ENCODE results near the gene ZNF587.
"Not testable (repeated sequence)": the region's sequence is repeated elsewhere in the genome, so short reads cannot be mapped to it uniquely, and the experiment has no call there.

The ZNF587 gene

GRCh38 chr19:57816652-57817051, 33.0 kb upstream of the ZNF587 start:
- H3K4me1 Mint-ChIP-seq (ENCODE audit: low read depth), result peaks cover 63% of the 10 kb centered on the region
- H3K4me3 Mint-ChIP-seq, result no peak overlapping the region
- no peaks in the 10 kb centered on the region for H3K9me3 Mint-ChIP-seq (ENCODE audit: low read depth)
- H3K27me3 Mint-ChIP-seq, result no peaks in the 10 kb centered on the region
- no peak overlapping the region for H3K27ac Mint-ChIP-seq
- peaks cover 4% of the 10 kb centered on the region for H3K36me3 Mint-ChIP-seq

- Mint-ChIP-seq H3K9me3 (ENCODE audit: low read depth) (no peaks in the 10 kb centered on the region), H3K36me3 (peaks cover 13% of the 10 kb centered on the region), H3K27me3 (no peaks in the 10 kb centered on the region), H3K4me3 (no peak overlapping the region), H3K27ac (no peak overlapping the region), H3K4me1 (ENCODE audit: low read depth) (peaks cover 62% of the 10 kb centered on the region)
Measured at GRCh38 chr19:57817976-57818375, 31.7 kb upstream of the ZNF587 start.

GRCh38 chr19:57818378-57818777, 31.3 kb upstream of the ZNF587 start:
- H3K9me3 Mint-ChIP-seq (ENCODE audit: low read depth), result no peaks in the 10 kb centered on the region
- peaks cover 13% of the 10 kb centered on the region for H3K36me3 Mint-ChIP-seq
- peak overlapping the region; percentile 99 for H3K4me3 Mint-ChIP-seq
- no peaks in the 10 kb centered on the region for H3K27me3 Mint-ChIP-seq
- no peak overlapping the region for H3K27ac Mint-ChIP-seq
- peaks cover 62% of the 10 kb centered on the region for H3K4me1 Mint-ChIP-seq (ENCODE audit: low read depth)

- Mint-ChIP-seq H3K4me1 (ENCODE audit: low read depth) (peaks cover 66% of the 10 kb centered on the region), H3K27me3 (no peaks in the 10 kb centered on the region), H3K36me3 (peaks cover 18% of the 10 kb centered on the region), H3K9me3 (ENCODE audit: low read depth) (no peaks in the 10 kb centered on the region), H3K27ac (peak overlapping the region; percentile 98), H3K4me3 (peak overlapping the region; percentile 99)
Measured at GRCh38 chr19:57819475-57820148, 30.0 kb upstream of the ZNF587 start.

GRCh38 chr19:57820599-57820998, 29.1 kb upstream of the ZNF587 start:
- Mint-ChIP-seq H3K9me3 (ENCODE audit: low read depth) (no peaks in the 10 kb centered on the region), H3K27ac (peak overlapping the region; percentile 98), H3K4me3 (peak overlapping the region; percentile 99), H3K4me1 (ENCODE audit: low read depth) (peaks cover 58% of the 10 kb centered on the region), H3K36me3 (peaks cover 19% of the 10 kb centered on the region), H3K27me3 (no peaks in the 10 kb centered on the region)

GRCh38 chr19:57821095-57821494, 28.6 kb upstream of the ZNF587 start:
- peaks cover 19% of the 10 kb centered on the region for H3K36me3 Mint-ChIP-seq
- H3K27ac Mint-ChIP-seq, result peak overlapping the region; percentile 98
- H3K4me3 Mint-ChIP-seq, result peak overlapping the region; percentile 99
- not testable (repeated sequence) for H3K9me3 Mint-ChIP-seq (ENCODE audit: low read depth); H3K27me3 Mint-ChIP-seq
- peaks cover 59% of the 10 kb centered on the region for H3K4me1 Mint-ChIP-seq (ENCODE audit: low read depth)

GRCh38 chr19:57821501-57821900, 28.2 kb upstream of the ZNF587 start:
- H3K36me3 Mint-ChIP-seq, result peaks cover 19% of the 10 kb centered on the region

GRCh38 chr19:57823155-57823554, 26.5 kb upstream of the ZNF587 start:
- not testable (repeated sequence) for H3K9me3 Mint-ChIP-seq (ENCODE audit: low read depth)

More at GRCh38 chr19:57821501-57821900, 28.2 kb upstream of the ZNF587 start:
- H3K27ac Mint-ChIP-seq; H3K27me3 Mint-ChIP-seq; H3K9me3 Mint-ChIP-seq (ENCODE audit: low read depth): not testable (repeated sequence)
- H3K4me3 Mint-ChIP-seq, result peak overlapping the region; percentile 99
- H3K4me1 Mint-ChIP-seq (ENCODE audit: low read depth), result peaks cover 58% of the 10 kb centered on the region

GRCh38 chr19:57823608-57824007, 26.1 kb upstream of the ZNF587 start:
- not testable (repeated sequence) for H3K9me3 Mint-ChIP-seq (ENCODE audit: low read depth); H3K27ac Mint-ChIP-seq; H3K27me3 Mint-ChIP-seq
- Mint-ChIP-seq H3K4me3 (peak overlapping the region; percentile 99), H3K4me1 (ENCODE audit: low read depth) (peaks cover 59% of the 10 kb centered on the region), H3K36me3 (peaks cover 21% of the 10 kb centered on the region)

More at GRCh38 chr19:57823155-57823554, 26.5 kb upstream of the ZNF587 start:
- Mint-ChIP-seq H3K36me3 (peaks cover 21% of the 10 kb centered on the region), H3K27ac (peak overlapping the region; percentile 70), H3K4me1 (ENCODE audit: low read depth) (peaks cover 62% of the 10 kb centered on the region), H3K4me3 (peak overlapping the region; percentile 99)
- H3K27me3 Mint-ChIP-seq, result not testable (repeated sequence)

GRCh38 chr19:57825511-57825910, 24.1 kb upstream of the ZNF587 start:
- Mint-ChIP-seq H3K27ac (no peak overlapping the region), H3K9me3 (ENCODE audit: low read depth) (no peaks in the 10 kb centered on the region), H3K4me3 (no peak overlapping the region), H3K4me1 (ENCODE audit: low read depth) (peaks cover 56% of the 10 kb centered on the region), H3K27me3 (no peaks in the 10 kb centered on the region), H3K36me3 (peaks cover 21% of the 10 kb centered on the region)

GRCh38 chr19:57829316-57829715, 20.3 kb upstream of the ZNF587 start:
- peaks cover 5% of the 10 kb centered on the region for H3K36me3 Mint-ChIP-seq
- H3K27ac Mint-ChIP-seq, result no peak overlapping the region
- no peak overlapping the region for H3K4me3 Mint-ChIP-seq
- H3K27me3 Mint-ChIP-seq, result no peaks in the 10 kb centered on the region
- peaks cover 29% of the 10 kb centered on the region for H3K4me1 Mint-ChIP-seq (ENCODE audit: low read depth)
- H3K9me3 Mint-ChIP-seq (ENCODE audit: low read depth), result no peaks in the 10 kb centered on the region

- H3K4me3 Mint-ChIP-seq, result no peak within 1 kb of the TSS
- peaks cover 2% of the 10 kb centered on the region for H3K36me3 Mint-ChIP-seq
- H3K27ac Mint-ChIP-seq, result no peak within 1 kb of the TSS
- no peaks in the 10 kb centered on the region for H3K9me3 Mint-ChIP-seq (ENCODE audit: low read depth)
- H3K27me3 Mint-ChIP-seq, result no peaks in the 10 kb centered on the region
- H3K4me1 Mint-ChIP-seq (ENCODE audit: low read depth), result peaks cover 25% of the 10 kb centered on the region
Measured at GRCh38 chr19:57830071-57830602, 19.5 kb upstream of the ZNF587 start, which contains the start of gene ZNF587B. ZNF587B (plus strand) TSS chr19:57830299; CDS start chr19:57830529, 230 bp downstream.

- H3K27me3 Mint-ChIP-seq; H3K27ac Mint-ChIP-seq; H3K4me3 Mint-ChIP-seq; H3K36me3 Mint-ChIP-seq; H3K9me3 Mint-ChIP-seq (ENCODE audit: low read depth): not testable (repeated sequence)
- peaks cover 19% of the 10 kb centered on the region for H3K4me1 Mint-ChIP-seq (ENCODE audit: low read depth)
Measured at GRCh38 chr19:57836991-57837390, 12.7 kb upstream of the ZNF587 start.

- Mint-ChIP-seq H3K27ac (peak overlapping the region; percentile 46), H3K4me1 (ENCODE audit: low read depth) (peaks cover 17% of the 10 kb centered on the region), H3K36me3 (peaks cover 10% of the 10 kb centered on the region)
Measured at GRCh38 chr19:57838622-57839191, 11.0 kb upstream of the ZNF587 start.

GRCh38 chr19:57841122-57841763, 8.4 kb upstream of the ZNF587 start:
- H3K36me3 Mint-ChIP-seq, result peaks cover 10% of the 10 kb centered on the region
- H3K4me1 Mint-ChIP-seq (ENCODE audit: low read depth), result peaks cover 17% of the 10 kb centered on the region
- no peaks in the 10 kb centered on the region for H3K9me3 Mint-ChIP-seq (ENCODE audit: low read depth)
- H3K27ac Mint-ChIP-seq, result peak overlapping the region; percentile 22
- no peaks in the 10 kb centered on the region for H3K27me3 Mint-ChIP-seq
- H3K4me3 Mint-ChIP-seq, result no peak overlapping the region

More at GRCh38 chr19:57838622-57839191, 11.0 kb upstream of the ZNF587 start:
- not testable (repeated sequence) for H3K4me3 Mint-ChIP-seq; H3K9me3 Mint-ChIP-seq (ENCODE audit: low read depth); H3K27me3 Mint-ChIP-seq

Measured in activated naive CD8-positive, alpha-beta T cell (primary cell).